OCI-M1 (cell line): ENCODE results near the gene PROP1.
"Not testable (repeated sequence)": the region's sequence is repeated elsewhere in the genome, so short reads cannot be mapped to it uniquely, and the experiment has no call there.

Experiments used
- DNase-seq: peaks from one replicate; lab custom pipeline; 2025; lab: John Stamatoyannopoulos, UW

PROP1 gene

GRCh38 chr5:177945145-177945544 is 50.9 kb downstream of the PROP1 start:
- DNase-seq = not testable (repeated sequence)

DNA sequence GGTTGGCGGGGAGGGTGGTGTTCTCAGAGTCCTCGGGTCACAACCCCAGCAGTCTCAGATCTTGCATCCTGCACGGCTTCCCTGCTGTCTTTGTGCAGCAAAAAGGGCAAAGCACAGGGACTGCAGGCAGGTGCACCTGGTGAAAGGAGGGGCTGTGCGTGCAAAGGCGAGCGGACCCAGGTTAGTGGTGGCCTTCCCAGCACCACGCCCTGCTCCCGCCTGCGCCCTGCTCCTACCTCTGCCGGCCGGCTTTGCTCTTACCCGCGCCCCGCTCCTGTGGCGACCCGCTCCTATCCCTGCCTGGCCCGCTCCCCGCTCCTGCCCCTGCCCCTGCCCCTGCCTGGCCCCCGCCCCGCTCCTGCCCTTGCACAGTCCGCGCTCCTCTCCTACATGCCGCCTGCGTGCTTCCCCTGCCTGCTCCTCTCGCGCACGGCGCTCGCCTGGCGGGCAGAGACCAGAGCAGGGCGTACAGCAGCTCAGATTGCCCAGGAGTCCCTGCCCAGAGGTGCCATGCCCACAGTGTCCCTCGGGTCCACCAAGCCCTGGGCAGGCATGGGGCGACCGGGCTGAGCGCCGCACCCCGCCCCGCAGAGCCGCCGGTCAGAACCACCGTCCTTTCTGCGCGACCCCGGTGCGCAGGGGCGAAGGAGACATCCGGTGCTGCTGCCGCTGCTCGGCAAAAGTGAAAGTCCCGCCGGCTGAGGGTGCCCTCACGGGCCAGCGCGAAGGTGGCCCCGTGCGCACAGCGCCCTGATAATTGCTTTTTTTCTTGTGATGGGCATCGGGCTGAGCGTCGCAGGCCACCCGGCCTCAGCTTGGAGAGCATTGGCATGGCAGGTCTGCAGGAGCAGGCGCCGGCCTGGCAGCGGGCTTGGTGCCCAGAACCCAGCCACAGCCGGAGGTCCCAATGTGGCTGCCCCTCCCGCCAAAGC is 52.0 kb downstream of the PROP1 start:
- DNase-seq = not testable (repeated sequence)

DNA sequence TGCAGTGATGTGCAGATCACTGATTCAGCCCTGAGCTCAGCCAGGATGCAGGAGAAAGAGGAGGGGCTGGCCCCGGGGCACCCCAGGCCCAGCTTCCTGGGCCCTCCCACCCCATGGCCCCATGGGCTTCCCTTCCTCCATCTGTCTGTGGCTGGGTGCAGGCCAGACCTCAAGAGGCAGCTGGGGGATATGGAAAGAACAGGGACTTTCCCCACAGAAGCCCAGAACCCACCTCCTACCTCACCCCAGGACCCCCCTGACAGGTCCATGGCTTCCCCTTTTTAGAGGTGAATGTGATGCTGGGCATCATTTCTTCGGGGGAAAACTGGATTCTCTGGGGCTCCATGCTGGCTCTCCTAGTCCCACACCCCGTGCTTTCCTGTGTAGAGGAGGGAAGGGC is 53.1 kb downstream of the PROP1 start:
- DNase-seq = not testable (repeated sequence)
